Ecto neural progenitor cell (in vitro differentiated cells): ENCODE data around the gene ZNF618.
"Not testable (repeated sequence)": the region's sequence is repeated elsewhere in the genome, so short reads cannot be mapped to it uniquely, and the experiment has no call there.

Experiments used
- DNase-seq: peaks from one replicate; pipeline ENCODE4 v3.0.0-alpha.2; 2018; ENCODE audit warnings: low spot score

Gene ZNF618

GRCh38 chr9:114043660-114044059 is 167.6 kb downstream of the ZNF618 start:
- not testable (repeated sequence) for DNase-seq

GRCh38 chr9:114046237-114046755 is 170.2 kb downstream of the ZNF618 start:
- no peak for DNase-seq

DNA sequence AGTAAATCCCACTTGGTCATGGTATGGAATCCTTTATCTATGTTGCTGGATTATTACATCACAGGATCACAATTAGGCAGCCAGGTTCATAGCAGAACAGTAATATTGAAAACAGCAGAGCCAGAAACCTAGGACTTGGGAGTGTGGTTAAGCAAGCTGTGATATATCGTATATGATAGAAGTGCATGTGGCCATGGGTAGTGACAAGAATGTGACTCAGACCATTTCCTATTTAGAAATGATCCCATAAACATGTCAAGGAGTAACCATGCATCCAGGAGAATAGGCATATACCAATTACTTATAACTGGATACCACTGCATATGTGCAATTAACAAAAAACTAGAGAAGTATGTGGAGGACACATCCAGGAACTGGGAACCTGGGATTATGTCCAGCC is 170.8 kb downstream of the ZNF618 start:
- DNase-seq, result no peak

DNA sequence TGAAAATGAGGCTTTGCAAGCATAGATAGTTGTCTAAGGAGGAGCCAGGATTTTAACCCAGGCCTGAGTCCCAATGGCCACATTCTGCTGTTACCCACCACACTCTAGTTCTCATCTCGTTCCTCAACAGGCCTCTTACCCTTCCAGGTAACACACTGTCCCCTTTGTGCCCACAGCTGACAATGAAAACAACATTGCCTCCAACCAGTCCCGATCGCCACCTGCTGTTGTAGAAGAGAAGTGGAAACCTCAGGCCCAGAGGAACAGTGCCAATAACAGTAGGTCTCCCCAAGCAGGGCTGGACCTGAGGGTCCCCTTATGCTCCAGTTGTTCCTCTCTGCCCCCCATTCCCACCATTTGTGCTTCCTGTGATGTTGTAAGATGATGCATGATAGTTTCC is 171.6 kb downstream of the ZNF618 start:
- peak; percentile 46 for DNase-seq

GRCh38 chr9:114048533-114049415 is 172.7 kb downstream of the ZNF618 start:
- DNase-seq, result no peak

DNA sequence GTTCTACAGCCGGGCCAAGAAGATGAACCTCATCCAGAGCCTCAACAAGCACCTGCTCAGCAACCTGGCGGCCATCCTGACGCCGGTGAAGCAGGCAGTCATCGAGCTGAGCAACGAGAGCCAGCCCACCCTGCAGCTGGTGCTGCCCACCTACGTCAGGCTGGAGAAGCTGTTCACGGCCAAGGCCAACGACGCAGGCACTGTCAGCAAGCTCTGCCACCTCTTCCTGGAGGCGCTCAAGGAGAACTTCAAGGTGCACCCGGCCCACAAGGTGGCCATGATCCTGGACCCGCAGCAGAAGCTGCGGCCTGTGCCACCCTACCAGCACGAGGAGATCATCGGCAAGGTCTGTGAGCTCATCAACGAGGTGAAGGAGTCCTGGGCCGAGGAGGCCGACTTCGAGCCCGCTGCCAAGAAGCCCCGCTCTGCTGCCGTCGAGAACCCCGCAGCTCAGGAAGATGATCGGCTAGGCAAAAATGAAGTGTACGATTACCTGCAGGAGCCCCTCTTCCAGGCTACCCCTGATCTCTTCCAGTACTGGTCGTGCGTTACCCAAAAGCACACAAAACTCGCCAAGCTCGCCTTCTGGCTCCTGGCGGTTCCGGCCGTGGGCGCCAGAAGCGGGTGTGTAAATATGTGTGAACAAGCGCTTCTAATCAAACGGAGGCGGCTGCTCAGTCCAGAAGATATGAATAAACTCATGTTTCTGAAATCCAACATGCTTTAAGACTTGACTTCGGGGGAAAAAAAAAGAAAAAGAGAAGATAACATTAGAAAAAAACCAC is 173.5 kb downstream of the ZNF618 start:
- no peak for DNase-seq

- DNase-seq, result no peak
Observed at GRCh38 chr9:114050226-114050568, 174.1 kb downstream of the ZNF618 start.

DNA sequence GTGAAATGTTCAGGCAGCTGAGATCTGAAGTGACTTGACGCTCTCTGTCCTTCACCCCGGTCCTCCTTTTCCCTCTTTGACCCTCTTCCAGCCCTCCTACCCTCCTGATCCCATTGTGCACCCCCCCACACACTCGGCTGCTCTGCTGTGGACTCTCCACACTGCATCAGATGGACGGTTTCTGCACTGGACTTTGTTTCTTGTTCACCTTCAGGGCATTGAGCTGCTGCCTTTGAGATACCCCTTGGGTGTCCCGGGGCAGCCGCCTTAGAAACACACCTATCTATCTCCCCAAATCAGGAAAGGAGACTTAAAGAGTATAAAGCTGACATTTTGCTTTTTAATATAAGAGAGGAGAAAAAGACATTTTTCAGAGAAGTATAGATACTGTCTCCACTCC is 174.5 kb downstream of the ZNF618 start:
- DNase-seq, result no peak

- no peak for DNase-seq
Observed at GRCh38 chr9:114051281-114051680, 175.2 kb downstream of the ZNF618 start.

- no peak for DNase-seq
Observed at GRCh38 chr9:114051706-114052105, 175.6 kb downstream of the ZNF618 start.

- no peak for DNase-seq
Observed at GRCh38 chr9:114053246-114054005, 177.3 kb downstream of the ZNF618 start.

DNA sequence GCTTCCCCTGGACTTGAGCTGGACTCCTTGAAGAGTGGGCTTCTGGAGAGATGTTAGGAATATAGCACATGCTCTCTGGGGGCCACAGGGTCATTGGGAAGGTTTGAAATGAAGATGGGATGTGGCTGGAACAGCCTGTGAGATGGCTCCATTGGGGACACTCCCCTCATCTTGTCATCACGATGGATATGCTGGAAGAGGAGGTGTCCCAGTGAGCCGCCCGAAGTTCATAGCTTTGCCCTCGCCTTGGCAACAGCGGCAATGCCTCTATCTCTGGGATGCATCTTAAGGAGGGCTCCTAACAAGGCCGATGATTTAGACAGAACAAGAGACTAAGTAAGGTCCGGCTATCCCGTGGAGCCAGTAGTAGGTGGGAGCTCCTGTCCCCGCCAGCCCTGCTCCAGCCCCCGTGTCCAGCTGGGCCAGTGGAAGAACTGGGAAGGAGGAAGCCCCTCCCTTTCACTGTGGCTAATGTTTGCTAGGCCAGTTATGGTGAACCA is 178.1 kb downstream of the ZNF618 start:
- no peak for DNase-seq

DNA sequence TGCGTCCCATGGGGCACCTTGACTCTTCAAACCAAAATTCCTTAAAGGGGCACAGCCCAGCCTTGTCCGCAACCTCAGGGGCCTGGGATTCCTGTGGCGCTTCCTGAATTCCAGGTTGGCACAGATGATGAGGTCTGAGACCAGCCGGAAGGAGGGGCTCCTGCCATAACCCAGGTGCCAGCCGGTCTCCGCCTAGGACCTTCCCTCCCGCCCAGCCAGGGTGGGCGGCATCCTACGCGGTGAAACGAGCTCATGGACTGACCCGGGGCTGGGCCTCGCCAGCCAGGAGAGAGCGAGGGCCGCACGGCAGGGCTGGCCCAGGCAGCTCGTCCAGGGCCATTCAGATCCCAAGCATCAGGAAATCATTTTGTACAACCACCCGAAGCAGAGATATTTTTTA is 179.0 kb downstream of the ZNF618 start:
- no peak for DNase-seq

DNA sequence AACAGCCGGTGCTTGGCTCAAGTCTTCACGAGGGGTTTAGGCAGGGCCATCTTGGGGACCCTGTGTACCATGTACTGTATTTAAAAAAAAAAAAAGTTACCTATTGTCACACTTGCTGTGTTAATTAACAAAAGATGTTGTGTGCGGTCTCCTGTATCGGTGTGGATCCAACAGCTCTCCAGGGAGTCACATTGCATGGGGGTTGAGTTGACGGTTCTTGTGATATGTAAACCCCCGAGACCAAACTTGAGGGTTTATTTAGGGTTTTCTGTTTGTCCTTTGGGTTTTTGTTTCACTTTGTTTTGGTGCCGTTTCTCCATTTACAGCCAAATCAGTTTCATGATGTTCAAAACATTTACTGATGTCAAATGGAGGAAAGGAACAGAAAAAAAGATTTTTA is 179.8 kb downstream of the ZNF618 start:
- no peak for DNase-seq

DNA sequence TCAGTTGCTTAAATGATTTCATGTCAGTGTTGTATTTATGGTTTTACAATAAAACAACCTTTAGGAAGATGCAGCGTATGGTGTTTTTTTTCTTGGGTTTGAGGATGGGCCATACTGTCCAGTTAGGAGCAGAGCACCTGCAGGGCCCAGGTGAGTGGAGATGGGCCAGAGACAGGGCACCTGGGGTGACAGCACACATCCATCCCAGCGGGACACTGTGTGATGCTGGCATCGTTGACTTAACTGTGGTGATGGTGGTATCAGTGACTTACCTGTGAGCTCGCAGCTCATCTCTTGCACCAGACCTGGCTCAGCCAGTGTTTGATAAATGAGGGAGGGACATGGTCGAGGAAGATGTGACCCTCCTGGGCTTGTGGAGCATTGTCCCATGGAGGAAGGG is 180.4 kb downstream of the ZNF618 start:
- DNase-seq, result peak; percentile 28

DNA sequence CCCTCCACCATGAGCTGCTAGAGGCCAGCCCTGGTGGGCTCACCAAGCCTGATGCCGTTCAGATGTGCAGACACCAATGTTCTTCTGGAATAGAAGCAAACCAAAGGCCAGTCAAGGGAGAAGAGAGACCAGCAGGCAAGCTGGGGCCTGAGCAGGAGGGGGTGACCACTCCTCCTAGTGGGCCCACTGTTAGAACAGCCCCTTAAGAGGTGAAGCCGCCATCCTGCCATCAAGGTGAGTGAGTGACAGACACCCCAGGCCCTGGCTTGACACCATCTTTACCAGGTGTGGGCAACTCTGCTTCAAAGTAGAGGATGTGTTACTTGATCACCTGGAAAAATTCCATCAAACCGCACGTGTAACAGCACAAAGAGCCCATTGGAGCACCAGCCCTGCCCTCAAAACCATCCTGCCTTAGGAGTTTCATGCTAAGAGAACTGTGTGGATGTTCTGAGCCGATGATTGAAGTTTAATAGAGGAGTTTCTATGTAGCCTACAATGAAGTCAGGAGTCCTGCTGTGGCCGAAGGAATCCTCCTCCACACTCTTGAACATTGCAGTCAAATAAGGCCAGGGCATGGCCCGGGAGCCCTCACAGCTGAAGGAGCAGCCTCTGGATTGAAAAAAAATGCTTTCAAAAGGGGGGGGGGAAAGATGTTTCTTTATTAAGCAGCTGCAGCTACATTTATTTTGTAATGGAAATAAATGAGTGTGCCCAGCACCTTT is 181.2 kb downstream of the ZNF618 start:
- DNase-seq, result peak; percentile 27

DNA sequence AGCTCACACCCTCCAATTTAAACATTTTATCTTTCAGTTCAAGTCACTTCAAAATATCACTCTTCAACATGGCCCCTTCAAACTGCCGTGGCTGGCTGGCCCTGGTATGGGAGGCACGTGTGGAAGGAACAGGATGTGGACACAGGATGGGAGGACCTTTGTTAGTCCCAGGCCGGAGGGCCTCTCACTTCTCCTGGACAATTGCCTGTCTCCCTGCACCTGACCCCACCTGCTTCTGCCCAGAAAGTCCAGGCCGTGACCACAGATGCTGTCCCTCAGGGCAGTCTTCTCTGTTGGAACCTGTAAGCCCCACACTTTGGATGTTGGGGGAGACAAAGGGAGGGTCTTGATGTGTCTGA is 182.6 kb downstream of the ZNF618 start:
- DNase-seq, result peak; percentile 38

GRCh38 chr9:114059047-114059803 is 183.1 kb downstream of the ZNF618 start:
- peak; percentile 43 for DNase-seq

DNA sequence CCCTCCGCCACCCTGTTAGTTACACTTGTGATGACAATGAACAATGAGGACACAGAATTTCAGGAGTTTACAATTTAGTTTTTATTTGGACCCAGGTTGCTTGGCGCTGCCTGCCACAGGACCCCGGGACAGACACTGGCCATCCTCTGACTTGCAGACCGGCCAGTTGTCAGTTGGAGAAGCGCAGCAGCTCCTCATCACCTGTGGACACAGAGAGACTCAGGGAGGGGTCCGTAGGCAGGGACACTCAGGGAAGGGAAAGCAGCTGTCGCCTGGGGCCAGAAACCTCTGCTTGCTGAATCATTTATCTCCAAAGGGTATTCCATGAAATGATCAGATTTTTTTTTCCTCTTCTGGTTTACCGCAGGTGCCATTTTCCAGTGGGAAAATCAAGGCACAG is 184.0 kb downstream of the ZNF618 start:
- DNase-seq, result no peak

DNA sequence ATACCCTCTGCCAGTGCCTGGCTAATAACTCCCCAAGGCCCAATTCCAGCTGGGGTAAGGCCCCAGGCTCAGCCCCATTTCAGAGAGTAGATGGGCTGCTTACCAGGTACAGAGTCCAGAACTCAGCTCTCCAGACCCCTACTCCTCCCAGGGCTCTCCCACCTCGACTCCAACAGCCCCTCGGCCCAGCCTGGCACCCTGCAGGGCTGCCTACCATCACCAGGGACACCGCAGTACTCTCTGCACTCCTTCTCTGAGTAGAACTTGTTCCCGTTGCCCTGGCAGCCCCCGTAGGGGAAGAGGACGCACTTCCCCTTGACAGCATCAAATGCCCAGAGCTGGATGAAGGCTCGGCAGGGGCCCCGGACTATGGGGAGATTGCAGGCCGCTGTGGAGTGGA is 184.6 kb downstream of the ZNF618 start:
- no peak for DNase-seq

DNA sequence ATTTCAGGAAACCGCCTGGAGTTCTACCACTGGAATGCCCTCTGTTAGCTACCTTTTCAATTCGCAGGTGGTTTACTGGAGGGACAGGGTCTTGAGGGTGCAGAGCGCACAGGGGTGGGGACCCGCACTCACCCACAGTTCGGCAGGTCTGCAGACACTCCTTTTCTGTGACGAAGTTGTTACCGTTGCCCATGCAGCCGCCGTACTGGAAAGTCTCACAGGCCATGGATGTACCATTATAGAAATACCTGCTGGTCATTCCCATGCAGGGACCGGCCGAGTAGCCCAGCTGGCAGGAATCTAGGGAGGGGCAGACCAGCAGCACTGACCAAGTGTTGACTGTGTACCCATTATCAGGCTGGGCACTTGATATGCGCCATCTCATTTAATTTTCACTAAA is 185.2 kb downstream of the ZNF618 start:
- no peak for DNase-seq
